ENCODE results near the gene ZPBP2. TPM values are rescaled to one million over a fixed set of nuclear protein-coding genes. Genes with fewer than 3 reads are reported as not detected.

Gene ZPBP2
- total RNA-seq, 1 experiment from 2014 or later = not detected

GRCh38 chr17:39922006-39922405, 54.0 kb downstream of the ZPBP2 start:
- CTCF ChIA-PET = no interaction called here

DNA sequence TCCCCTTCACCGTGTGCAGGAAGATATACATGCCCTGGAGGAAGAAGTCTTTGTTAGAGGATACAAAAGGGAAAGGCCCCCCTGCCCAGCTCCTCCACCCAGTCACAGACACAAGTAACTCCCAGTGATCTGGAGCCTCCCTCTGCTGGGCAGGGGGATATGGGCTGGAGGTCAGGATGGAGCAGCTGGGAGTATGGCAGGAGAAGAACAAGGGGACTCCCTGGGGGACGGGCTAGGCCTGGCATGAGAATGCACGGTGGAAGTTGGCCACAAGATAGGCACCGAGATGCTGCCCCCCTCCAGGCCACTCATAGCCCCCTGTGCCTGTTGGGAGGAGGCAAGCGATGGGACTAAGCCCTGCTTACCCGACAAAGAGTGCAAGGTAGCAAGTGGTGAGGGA, 55.2 kb downstream of the ZPBP2 start:
- H3K36me3 Mint-ChIP-seq = peaks cover 20% of the 10 kb centered on the region
- ChIA-PET CTCF (no interaction called here), POLR2A (no interaction called here)
- H3K9me3 Mint-ChIP-seq = no peaks in the 10 kb centered on the region
- no peak for ATAC-seq
- H3K27me3 Mint-ChIP-seq (ENCODE audit: low read depth) = peaks cover 4% of the 10 kb centered on the region; the same call in 1 of the 2 replicates
- H3K4me1 Mint-ChIP-seq = peaks cover 28% of the 10 kb centered on the region
- H3K4me3 Mint-ChIP-seq = no peak overlapping the region
- H3K27ac Mint-ChIP-seq = no peak overlapping the region
- no peak for DNase-seq (ENCODE audit: low spot score)
- TF ChIP-seq SMAD3 (CRISPR knock-in tag; IDR thresholded peaks at IDR 0.05; ENCODE audit: borderline replicate concordance) = no peak
- no peak for TF ChIP-seq NFATC4 (CRISPR knock-in tag; IDR thresholded peaks at IDR 0.05)
- no peak for TF ChIP-seq HMGXB4 (CRISPR knock-in tag; IDR thresholded peaks at IDR 0.05)
- TF ChIP-seq PREB (CRISPR knock-in tag; IDR thresholded peaks at IDR 0.05; ENCODE audit: borderline replicate concordance) = no peak
- TF ChIP-seq FOXP1 (CRISPR knock-in tag; IDR thresholded peaks at IDR 0.05; ENCODE audit: borderline replicate concordance) = no peak
- TF ChIP-seq, protein P1, sequence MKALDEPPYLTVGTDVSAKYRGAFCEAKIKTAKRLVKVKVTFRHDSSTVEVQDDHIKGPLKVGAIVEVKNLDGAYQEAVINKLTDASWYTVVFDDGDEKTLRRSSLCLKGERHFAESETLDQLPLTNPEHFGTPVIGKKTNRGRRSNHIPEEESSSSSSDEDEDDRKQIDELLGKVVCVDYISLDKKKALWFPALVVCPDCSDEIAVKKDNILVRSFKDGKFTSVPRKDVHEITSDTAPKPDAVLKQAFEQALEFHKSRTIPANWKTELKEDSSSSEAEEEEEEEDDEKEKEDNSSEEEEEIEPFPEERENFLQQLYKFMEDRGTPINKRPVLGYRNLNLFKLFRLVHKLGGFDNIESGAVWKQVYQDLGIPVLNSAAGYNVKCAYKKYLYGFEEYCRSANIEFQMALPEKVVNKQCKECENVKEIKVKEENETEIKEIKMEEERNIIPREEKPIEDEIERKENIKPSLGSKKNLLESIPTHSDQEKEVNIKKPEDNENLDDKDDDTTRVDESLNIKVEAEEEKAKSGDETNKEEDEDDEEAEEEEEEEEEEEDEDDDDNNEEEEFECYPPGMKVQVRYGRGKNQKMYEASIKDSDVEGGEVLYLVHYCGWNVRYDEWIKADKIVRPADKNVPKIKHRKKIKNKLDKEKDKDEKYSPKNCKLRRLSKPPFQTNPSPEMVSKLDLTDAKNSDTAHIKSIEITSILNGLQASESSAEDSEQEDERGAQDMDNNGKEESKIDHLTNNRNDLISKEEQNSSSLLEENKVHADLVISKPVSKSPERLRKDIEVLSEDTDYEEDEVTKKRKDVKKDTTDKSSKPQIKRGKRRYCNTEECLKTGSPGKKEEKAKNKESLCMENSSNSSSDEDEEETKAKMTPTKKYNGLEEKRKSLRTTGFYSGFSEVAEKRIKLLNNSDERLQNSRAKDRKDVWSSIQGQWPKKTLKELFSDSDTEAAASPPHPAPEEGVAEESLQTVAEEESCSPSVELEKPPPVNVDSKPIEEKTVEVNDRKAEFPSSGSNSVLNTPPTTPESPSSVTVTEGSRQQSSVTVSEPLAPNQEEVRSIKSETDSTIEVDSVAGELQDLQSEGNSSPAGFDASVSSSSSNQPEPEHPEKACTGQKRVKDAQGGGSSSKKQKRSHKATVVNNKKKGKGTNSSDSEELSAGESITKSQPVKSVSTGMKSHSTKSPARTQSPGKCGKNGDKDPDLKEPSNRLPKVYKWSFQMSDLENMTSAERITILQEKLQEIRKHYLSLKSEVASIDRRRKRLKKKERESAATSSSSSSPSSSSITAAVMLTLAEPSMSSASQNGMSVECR (CRISPR knock-in tag; IDR thresholded peaks at IDR 0.05; ENCODE audit: borderline replicate concordance) = no peak
- TF ChIP-seq, protein P2, sequence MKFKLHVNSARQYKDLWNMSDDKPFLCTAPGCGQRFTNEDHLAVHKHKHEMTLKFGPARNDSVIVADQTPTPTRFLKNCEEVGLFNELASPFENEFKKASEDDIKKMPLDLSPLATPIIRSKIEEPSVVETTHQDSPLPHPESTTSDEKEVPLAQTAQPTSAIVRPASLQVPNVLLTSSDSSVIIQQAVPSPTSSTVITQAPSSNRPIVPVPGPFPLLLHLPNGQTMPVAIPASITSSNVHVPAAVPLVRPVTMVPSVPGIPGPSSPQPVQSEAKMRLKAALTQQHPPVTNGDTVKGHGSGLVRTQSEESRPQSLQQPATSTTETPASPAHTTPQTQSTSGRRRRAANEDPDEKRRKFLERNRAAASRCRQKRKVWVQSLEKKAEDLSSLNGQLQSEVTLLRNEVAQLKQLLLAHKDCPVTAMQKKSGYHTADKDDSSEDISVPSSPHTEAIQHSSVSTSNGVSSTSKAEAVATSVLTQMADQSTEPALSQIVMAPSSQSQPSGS (CRISPR knock-in tag; IDR thresholded peaks at IDR 0.05; ENCODE audit: borderline replicate concordance, low read depth) = no peak
- TF ChIP-seq, protein P3, sequence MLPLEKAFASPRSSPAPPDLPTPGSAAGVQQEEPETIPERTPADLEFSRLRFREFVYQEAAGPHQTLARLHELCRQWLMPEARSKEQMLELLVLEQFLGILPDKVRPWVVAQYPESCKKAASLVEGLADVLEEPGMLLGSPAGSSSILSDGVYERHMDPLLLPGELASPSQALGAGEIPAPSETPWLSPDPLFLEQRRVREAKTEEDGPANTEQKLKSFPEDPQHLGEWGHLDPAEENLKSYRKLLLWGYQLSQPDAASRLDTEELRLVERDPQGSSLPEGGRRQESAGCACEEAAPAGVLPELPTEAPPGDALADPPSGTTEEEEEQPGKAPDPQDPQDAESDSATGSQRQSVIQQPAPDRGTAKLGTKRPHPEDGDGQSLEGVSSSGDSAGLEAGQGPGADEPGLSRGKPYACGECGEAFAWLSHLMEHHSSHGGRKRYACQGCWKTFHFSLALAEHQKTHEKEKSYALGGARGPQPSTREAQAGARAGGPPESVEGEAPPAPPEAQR (CRISPR knock-in tag; IDR thresholded peaks at IDR 0.05) = no peak

More at GRCh38 chr17:39922006-39922405, 54.0 kb downstream of the ZPBP2 start:
- TF ChIP-seq GRHL2 (CRISPR knock-in tag; IDR thresholded peaks at IDR 0.05; ENCODE audit: insufficient replicate concordance, severe bottlenecking) (no peak), CBFB (CRISPR knock-in tag; IDR thresholded peaks at IDR 0.05; ENCODE audit: low read depth) (no peak), RORB (CRISPR knock-in tag; IDR thresholded peaks at IDR 0.05) (no peak), ZNF263 (CRISPR knock-in tag; IDR thresholded peaks at IDR 0.05; ENCODE audit: low read depth) (no peak), ZNF423 (CRISPR knock-in tag; IDR thresholded peaks at IDR 0.05) (no peak), MYBL2 (CRISPR knock-in tag; IDR thresholded peaks at IDR 0.05) (no peak), NFE2L1 (CRISPR knock-in tag; IDR thresholded peaks at IDR 0.05) (no peak)
- TF ChIP-seq, protein P4, sequence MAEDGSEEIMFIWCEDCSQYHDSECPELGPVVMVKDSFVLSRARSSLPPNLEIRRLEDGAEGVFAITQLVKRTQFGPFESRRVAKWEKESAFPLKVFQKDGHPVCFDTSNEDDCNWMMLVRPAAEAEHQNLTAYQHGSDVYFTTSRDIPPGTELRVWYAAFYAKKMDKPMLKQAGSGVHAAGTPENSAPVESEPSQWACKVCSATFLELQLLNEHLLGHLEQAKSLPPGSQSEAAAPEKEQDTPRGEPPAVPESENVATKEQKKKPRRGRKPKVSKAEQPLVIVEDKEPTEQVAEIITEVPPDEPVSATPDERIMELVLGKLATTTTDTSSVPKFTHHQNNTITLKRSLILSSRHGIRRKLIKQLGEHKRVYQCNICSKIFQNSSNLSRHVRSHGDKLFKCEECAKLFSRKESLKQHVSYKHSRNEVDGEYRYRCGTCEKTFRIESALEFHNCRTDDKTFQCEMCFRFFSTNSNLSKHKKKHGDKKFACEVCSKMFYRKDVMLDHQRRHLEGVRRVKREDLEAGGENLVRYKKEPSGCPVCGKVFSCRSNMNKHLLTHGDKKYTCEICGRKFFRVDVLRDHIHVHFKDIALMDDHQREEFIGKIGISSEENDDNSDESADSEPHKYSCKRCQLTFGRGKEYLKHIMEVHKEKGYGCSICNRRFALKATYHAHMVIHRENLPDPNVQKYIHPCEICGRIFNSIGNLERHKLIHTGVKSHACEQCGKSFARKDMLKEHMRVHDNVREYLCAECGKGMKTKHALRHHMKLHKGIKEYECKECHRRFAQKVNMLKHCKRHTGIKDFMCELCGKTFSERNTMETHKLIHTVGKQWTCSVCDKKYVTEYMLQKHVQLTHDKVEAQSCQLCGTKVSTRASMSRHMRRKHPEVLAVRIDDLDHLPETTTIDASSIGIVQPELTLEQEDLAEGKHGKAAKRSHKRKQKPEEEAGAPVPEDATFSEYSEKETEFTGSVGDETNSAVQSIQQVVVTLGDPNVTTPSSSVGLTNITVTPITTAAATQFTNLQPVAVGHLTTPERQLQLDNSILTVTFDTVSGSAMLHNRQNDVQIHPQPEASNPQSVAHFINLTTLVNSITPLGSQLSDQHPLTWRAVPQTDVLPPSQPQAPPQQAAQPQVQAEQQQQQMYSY (CRISPR knock-in tag; IDR thresholded peaks at IDR 0.05) = no peak
- TF ChIP-seq, protein P2 (CRISPR knock-in tag; IDR thresholded peaks at IDR 0.05; ENCODE audit: borderline replicate concordance, low read depth) = no peak
- TF ChIP-seq, protein P5, sequence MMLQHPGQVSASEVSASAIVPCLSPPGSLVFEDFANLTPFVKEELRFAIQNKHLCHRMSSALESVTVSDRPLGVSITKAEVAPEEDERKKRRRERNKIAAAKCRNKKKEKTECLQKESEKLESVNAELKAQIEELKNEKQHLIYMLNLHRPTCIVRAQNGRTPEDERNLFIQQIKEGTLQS (CRISPR knock-in tag; conservative IDR thresholded peaks at IDR 0.05) = no peak
- TF ChIP-seq, protein P6, sequence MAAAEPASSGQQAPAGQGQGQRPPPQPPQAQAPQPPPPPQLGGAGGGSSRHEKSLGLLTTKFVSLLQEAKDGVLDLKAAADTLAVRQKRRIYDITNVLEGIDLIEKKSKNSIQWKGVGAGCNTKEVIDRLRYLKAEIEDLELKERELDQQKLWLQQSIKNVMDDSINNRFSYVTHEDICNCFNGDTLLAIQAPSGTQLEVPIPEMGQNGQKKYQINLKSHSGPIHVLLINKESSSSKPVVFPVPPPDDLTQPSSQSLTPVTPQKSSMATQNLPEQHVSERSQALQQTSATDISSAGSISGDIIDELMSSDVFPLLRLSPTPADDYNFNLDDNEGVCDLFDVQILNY (CRISPR knock-in tag; IDR thresholded peaks at IDR 0.05) = no peak
- POLR2A ChIA-PET = no interaction called here
- no peak for DNase-seq (ENCODE audit: low spot score)
- peaks cover 20% of the 10 kb centered on the region for H3K36me3 Mint-ChIP-seq
- no peak overlapping the region for H3K27ac Mint-ChIP-seq
- no peaks in the 10 kb centered on the region for H3K27me3 Mint-ChIP-seq (ENCODE audit: low read depth)
- no peaks in the 10 kb centered on the region for H3K9me3 Mint-ChIP-seq
- peaks cover 25% of the 10 kb centered on the region for H3K4me1 Mint-ChIP-seq
- H3K4me3 Mint-ChIP-seq = no peak overlapping the region
- no peak for ATAC-seq
